Transverse colon (tissue), 4 donors: ENCODE results near the gene TOMM34. TPM values are rescaled to one million over a fixed set of nuclear protein-coding genes. Genes with fewer than 3 reads are reported as not detected.

Source experiments
- DNase-seq: peaks from one replicate; pipeline ENCODE4 v3.0.0-alpha.2; 2019
- H3K27ac ChIP-seq, 4 donors: fragments of 200-600 bp; sonication (generic); 2 replicates each; pipeline ENCODE4 v1.5.1; 2016 to 2018; ENCODE audit warnings: inconsistent platforms in 4 of 4
- H3K27me3 ChIP-seq: fragments of 200-600 bp; sonication (generic); 2 replicates; pipeline ENCODE4 v1.5.1; 2017; ENCODE audit warnings: inconsistent platforms
- H3K36me3 ChIP-seq, 4 donors: fragments of 200-600 bp; sonication (generic); 2 replicates each; pipeline ENCODE4 v1.5.1; 2017 to 2019; ENCODE audit warnings: inconsistent platforms in 4 of 4
- H3K4me1 ChIP-seq, 4 donors: fragments of 200-600 bp; sonication (generic); 2 replicates each; pipeline ENCODE4 v1.5.1; 2017 to 2020; ENCODE audit warnings: inconsistent platforms in 4 of 4
- H3K4me3 ChIP-seq, 4 donors: fragments of 200-600 bp; sonication (generic); 1 replicate in 1 of 4; 2 replicates in 3 of 4; pipeline versions ENCODE4 v1.5.1 to v1.6.1; 2017 to 2019; ENCODE audit warnings: inconsistent platforms in 4 of 4
- H3K9me3 ChIP-seq, 2 donors: fragments of 200-600 bp; sonication (generic); 2 replicates each; pipeline ENCODE4 v1.5.1; 2017 to 2019; ENCODE audit warnings: inconsistent platforms in 2 of 2
- EP300 ChIP-seq: sonication (generic); formaldehyde crosslinking; IDR thresholded peaks from one replicate; pipeline ENCODE4 v1.6.1; 2017; ENCODE audit warnings: antibody characterized with exemption, low read depth
- POLR2A ChIP-seq: fragments of 450-650 bp; IDR thresholded peaks from one replicate; pipeline ENCODE4 v1.6.1; 2016; ENCODE audit warnings: antibody characterized with exemption, mild to moderate bottlenecking, moderate library complexity
- POLR2AphosphoS5 ChIP-seq, 3 donors: sonication (generic); formaldehyde crosslinking; IDR thresholded peaks; one replicate each; pipeline ENCODE4 v1.6.1; 2016; ENCODE audit warnings: antibody characterized with exemption in 3 of 3
- WGBS, 2 donors: methylation state at CpG; one replicate each; pipeline ENCODE4 v1.1.5; 2018; ENCODE audit warnings: low coverage in 1 of 2; 5-methylcytosine and 5-hydroxymethylcytosine counted together
- in situ Hi-C, 4 donors: fragments of 200-750 bp; cut with MboI; loops; one replicate each; pipeline versions ENCODE4 v1.15.0 to v1.15.1; 2017; ENCODE audit warnings: low sequenced_read_pairs in 3 of 4, low pct_ligation_motif_present in 1 of 4, low pct_unique_long_range_greater_than_20kb in 1 of 4
- intact Hi-C: fragments of 100-400 bp; cut with DNase I; formaldehyde crosslinking; loops from one replicate; pipeline ENCODE4 v1.15.1; 2023; ENCODE audit warnings: low total_unique reads
- total RNA-seq, 4 donors: library from RNA; depleted of rRNA; stranded (reverse); fragments of >200 nt; gene quantifications; one replicate each; pipeline ENCODE4 v1.1.0, GENCODE V29; 2016
- TF ChIP-seq, protein P1 (sequence below), 5 experiments: fragments of 200-600 bp in 3 of 5; fragments of 450-650 bp in 2 of 5; sonication (generic) in 3 of 5; IDR thresholded peaks; 1 replicate in 2 of 5; 2 replicates in 3 of 5; pipeline ENCODE4 v1.5.1; 2016 to 2017; ENCODE audit warnings: antibody characterized with exemption in 5 of 5, inconsistent platforms in 3 of 5, mild to moderate bottlenecking in 2 of 5, moderate library complexity in 1 of 5

TOMM34 gene
- total RNA-seq, 4 donors from 2014 or later = 1.2 to 14.8 (median 9.4) TPM

- Histone ChIP-seq H3K4me3 (no peak overlapping the region), H3K36me3 (peaks cover 0 to 36% (median 13%) of the 10 kb centered on the region in 4 donors), H3K4me1 (no peaks in the 10 kb centered on the region), H3K9me3 (no peaks in the 10 kb centered on the region), H3K27ac (no peak overlapping the region), H3K27me3 (no peaks in the 10 kb centered on the region)
- 91 to 92% methylated on average over 1 to 6 of the region's 6 CpGs for WGBS, 2 donors
- TF ChIP-seq POLR2A (no peak), POLR2AphosphoS5 (IDR thresholded peaks at IDR 0.05) (no peak), EP300 (no peak)
- TF ChIP-seq, protein P1, sequence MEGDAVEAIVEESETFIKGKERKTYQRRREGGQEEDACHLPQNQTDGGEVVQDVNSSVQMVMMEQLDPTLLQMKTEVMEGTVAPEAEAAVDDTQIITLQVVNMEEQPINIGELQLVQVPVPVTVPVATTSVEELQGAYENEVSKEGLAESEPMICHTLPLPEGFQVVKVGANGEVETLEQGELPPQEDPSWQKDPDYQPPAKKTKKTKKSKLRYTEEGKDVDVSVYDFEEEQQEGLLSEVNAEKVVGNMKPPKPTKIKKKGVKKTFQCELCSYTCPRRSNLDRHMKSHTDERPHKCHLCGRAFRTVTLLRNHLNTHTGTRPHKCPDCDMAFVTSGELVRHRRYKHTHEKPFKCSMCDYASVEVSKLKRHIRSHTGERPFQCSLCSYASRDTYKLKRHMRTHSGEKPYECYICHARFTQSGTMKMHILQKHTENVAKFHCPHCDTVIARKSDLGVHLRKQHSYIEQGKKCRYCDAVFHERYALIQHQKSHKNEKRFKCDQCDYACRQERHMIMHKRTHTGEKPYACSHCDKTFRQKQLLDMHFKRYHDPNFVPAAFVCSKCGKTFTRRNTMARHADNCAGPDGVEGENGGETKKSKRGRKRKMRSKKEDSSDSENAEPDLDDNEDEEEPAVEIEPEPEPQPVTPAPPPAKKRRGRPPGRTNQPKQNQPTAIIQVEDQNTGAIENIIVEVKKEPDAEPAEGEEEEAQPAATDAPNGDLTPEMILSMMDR (IDR thresholded peaks at IDR 0.05) = no peak
- DNase-seq = no peak
- in situ Hi-C loops (no loop called here), intact Hi-C loops (no loop called here)
These were observed 14.9 kb downstream of the TOMM34 start for GRCh38 chr20:44945261-44945660.

GRCh38 chr20:44943828-44944227 lies 16.4 kb downstream of the TOMM34 start:
- H3K9me3 ChIP-seq = no peaks in the 10 kb centered on the region
- 87 to 91% methylated on average over 4 of the region's 4 CpGs for WGBS, 2 donors
- H3K4me3 ChIP-seq = no peak overlapping the region
- in situ Hi-C loops (no loop called here), intact Hi-C loops (no loop called here)
- TF ChIP-seq, protein P1 (IDR thresholded peaks at IDR 0.05) = no peak
- no peak for DNase-seq
- no peaks in the 10 kb centered on the region for H3K4me1 ChIP-seq
- H3K27me3 ChIP-seq = no peaks in the 10 kb centered on the region
- peaks cover 0 to 27% (median 10%) of the 10 kb centered on the region in 4 donors for H3K36me3 ChIP-seq
- H3K27ac ChIP-seq = no peak overlapping the region

DNA sequence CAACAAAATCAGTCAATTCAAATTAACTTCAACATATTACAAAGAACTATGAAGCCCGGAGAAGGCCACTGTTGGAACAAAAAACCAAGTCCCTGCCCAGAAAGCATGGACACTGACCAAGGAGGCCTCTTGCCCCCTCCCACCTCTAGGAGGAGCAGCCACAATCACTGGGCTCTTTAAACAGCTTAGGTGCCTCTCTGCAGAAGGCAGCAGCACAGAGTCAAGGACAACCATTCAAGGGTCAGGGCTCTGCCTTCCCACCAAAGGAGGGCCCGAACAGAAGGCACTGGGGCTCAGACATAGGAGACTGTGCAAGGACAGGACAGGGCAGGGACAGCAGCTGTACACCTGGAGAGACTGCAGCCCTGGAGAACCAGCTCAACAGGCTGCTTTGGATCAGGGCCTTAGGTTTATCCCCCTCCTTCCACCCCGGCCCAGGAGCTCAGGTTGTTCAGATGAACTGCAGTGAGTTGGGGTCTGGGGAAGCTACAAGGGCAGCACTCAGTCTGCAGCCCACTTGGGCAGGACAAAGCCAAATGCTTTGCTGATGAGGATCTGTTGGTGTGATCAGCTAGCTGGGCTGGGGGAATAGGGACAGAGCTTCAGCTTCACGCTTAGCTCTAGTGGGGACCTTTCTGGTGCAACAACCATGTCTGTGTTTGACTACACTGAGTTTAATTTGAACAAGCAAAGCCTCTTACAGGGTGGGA lies 17.8 kb downstream of the TOMM34 start:
- no peaks in the 10 kb centered on the region for H3K9me3 ChIP-seq
- TF ChIP-seq POLR2AphosphoS5 (IDR thresholded peaks at IDR 0.05) = no peak
- no peak for TF ChIP-seq EP300
- TF ChIP-seq POLR2A = no peak
- TF ChIP-seq, protein P1 (IDR thresholded peaks at IDR 0.05) = no peak
- H3K36me3 ChIP-seq = peaks cover 0 to 20% (median 10%) of the 10 kb centered on the region in 4 donors
- no peak overlapping the region for H3K27ac ChIP-seq
- in situ Hi-C loops (no loop called here), intact Hi-C loops (no loop called here)
- 90 to 100% methylated on average over 1 to 4 of the region's 4 CpGs for WGBS, 2 donors
- H3K4me3 ChIP-seq = no peak overlapping the region
- H3K27me3 ChIP-seq = no peaks in the 10 kb centered on the region
- H3K4me1 ChIP-seq = no peaks in the 10 kb centered on the region
- DNase-seq = no peak

- Histone ChIP-seq H3K27ac (no peak overlapping the region), H3K36me3 (peaks cover 0 to 20% (median 9%) of the 10 kb centered on the region in 4 donors), H3K4me1 (no peaks in the 10 kb centered on the region), H3K27me3 (no peaks in the 10 kb centered on the region), H3K9me3 (no peaks in the 10 kb centered on the region), H3K4me3 (no peak overlapping the region)
- TF ChIP-seq POLR2AphosphoS5 (IDR thresholded peaks at IDR 0.05) (no peak), POLR2A (no peak), EP300 (no peak)
- TF ChIP-seq, protein P1 (IDR thresholded peaks at IDR 0.05) = no peak
- in situ Hi-C loops = no loop called here
- intact Hi-C loops = no loop called here
- WGBS, 2 donors = 73% methylated on average over 7 of the region's 7 CpGs; no CpG with 5 or more reads in 1 of the 2 donors
- DNase-seq = no peak
These were observed 19.0 kb downstream of the TOMM34 start for GRCh38 chr20:44941120-44941691.
